ENCODE data around the gene ASCL4. TPM values are rescaled to one million over a fixed set of nuclear protein-coding genes. Genes with fewer than 3 reads are reported as not detected.

Gene ASCL4
- total and polyA plus RNA-seq, 5 donors from 2014 or later: not detected

DNA sequence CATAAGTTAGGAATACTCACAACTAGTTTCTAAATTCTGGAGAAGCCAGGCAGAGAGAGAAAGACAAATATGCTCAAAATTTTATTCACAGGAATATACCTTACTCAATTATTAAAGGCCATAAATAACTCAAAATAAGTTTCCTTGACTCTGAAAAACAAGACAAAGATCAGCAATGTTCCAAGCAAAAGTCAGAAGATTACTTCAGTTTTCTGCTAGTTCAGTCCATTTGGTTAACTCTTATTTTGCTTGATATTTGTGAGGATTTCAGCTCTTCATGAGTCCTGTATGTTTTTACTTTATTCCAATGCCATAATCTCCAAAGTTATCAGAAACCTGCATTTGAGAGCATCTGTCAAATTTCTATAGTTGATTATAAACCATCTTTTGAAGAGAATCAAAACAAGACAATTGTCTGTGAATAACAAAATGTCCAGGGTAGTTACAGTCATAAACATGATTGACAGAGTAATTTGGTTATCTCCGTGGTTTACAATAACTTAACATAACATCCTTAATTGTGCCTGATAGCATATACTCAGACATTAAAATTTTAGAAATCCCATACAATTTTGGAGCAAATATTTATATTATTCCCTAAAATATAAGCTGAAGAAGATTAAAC, 17.1 kb downstream of the ASCL4 start:
- H3K4me3 Mint-ChIP-seq: no peak overlapping the region
- Histone ChIP-seq H3K36me3 (ENCODE audit: control insufficient read depth, insufficient read depth, low read length) (no peaks in the 10 kb centered on the region), H3K27ac (ENCODE audit: insufficient read depth, low read length, poor library complexity, severe bottlenecking) (no peak overlapping the region), H3K4me1 (ENCODE audit: control insufficient read depth, insufficient read depth, low read length, poor library complexity, severe bottlenecking) (no peaks in the 10 kb centered on the region), H3K9me3 (ENCODE audit: control insufficient read depth in 2 of 2, low read length in 2 of 2) (no peaks in the 10 kb centered on the region), H3K27me3 (ENCODE audit: control insufficient read depth, insufficient read depth, low read length) (peaks cover 9% of the 10 kb centered on the region), H3K4me3 (ENCODE audit: low read depth, low read length) (no peak overlapping the region)
- peaks cover 0 to 13% (median 3%) of the 10 kb centered on the region in 7 donors for H3K9me3 Mint-ChIP-seq
- H3K4me1 Mint-ChIP-seq: no peaks in the 10 kb centered on the region
- H3K27ac Mint-ChIP-seq: no peak overlapping the region
- peaks cover 24% of the 10 kb centered on the region for H3K27me3 Mint-ChIP-seq
- no peaks in the 10 kb centered on the region for H3K36me3 Mint-ChIP-seq
- no peak for ATAC-seq (ENCODE audit: low read depth in 2 of 2)
- no peak for DNase-seq

DNA sequence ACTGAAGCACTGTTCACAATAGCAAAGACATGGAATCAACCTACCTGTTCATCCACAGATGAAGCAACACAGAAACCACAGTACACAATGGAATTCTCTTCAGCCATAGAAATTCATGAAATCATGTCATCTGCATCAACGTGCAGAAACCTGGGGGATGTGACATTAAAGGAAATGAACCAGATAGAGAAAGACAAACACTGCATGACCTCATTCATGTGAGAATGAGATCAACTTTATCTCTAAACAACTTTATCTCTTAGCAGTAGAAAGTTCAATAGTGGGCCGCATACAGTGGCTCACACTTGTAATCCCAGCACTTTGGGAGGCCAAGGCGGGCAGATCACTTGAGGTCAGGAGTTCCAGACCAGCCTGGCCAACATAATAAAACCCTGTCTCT, 19.9 kb downstream of the ASCL4 start:
- Mint-ChIP-seq H3K9me3 (peaks cover 0 to 13% (median 3%) of the 10 kb centered on the region in 7 donors), H3K27me3 (peaks cover 23% of the 10 kb centered on the region), H3K27ac (no peak overlapping the region), H3K36me3 (no peaks in the 10 kb centered on the region), H3K4me1 (no peaks in the 10 kb centered on the region), H3K4me3 (no peak overlapping the region)
- no peak for DNase-seq
- no peak overlapping the region for H3K4me3 ChIP-seq (ENCODE audit: low read depth, low read length)
- no peaks in the 10 kb centered on the region for H3K4me1 ChIP-seq (ENCODE audit: control insufficient read depth, insufficient read depth, low read length, poor library complexity, severe bottlenecking)
- ATAC-seq (ENCODE audit: low read depth in 2 of 2): no peak
- H3K27me3 ChIP-seq (ENCODE audit: control insufficient read depth, insufficient read depth, low read length): peaks cover 12% of the 10 kb centered on the region
- no peaks in the 10 kb centered on the region for H3K36me3 ChIP-seq (ENCODE audit: control insufficient read depth, insufficient read depth, low read length)
- H3K9me3 ChIP-seq (ENCODE audit: control insufficient read depth in 2 of 2, low read length in 2 of 2): no peaks in the 10 kb centered on the region
- H3K27ac ChIP-seq (ENCODE audit: insufficient read depth, low read length, poor library complexity, severe bottlenecking): no peak overlapping the region

DNA sequence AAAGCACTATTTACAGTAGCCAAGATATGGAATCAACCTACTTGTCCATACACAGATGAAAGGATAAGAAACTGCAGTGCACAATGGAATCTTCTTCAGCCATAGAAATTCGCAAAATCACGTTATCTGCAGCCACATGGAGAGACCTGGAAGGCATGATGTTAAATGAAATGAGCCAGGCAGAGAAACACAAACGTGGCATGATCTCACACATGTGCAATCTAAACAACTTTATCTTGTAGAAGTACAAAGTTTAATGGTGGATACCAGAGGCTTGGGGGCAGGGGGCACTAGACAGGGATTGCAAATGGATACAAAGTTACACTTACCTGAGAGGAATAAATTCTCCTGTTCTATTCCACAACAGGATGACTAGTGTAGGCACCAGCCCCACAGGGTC, 24.1 kb downstream of the ASCL4 start:
- Mint-ChIP-seq H3K27ac (no peak overlapping the region), H3K27me3 (peaks cover 23% of the 10 kb centered on the region), H3K4me1 (no peaks in the 10 kb centered on the region), H3K9me3 (peaks cover 0 to 3% (median 0%) of the 10 kb centered on the region in 7 donors), H3K36me3 (no peaks in the 10 kb centered on the region), H3K4me3 (no peak overlapping the region)
- Histone ChIP-seq H3K4me1 (ENCODE audit: control insufficient read depth, insufficient read depth, low read length, poor library complexity, severe bottlenecking) (no peaks in the 10 kb centered on the region), H3K36me3 (ENCODE audit: control insufficient read depth, insufficient read depth, low read length) (no peaks in the 10 kb centered on the region), H3K4me3 (ENCODE audit: low read depth, low read length) (no peak overlapping the region), H3K9me3 (ENCODE audit: control insufficient read depth in 2 of 2, low read length in 2 of 2) (no peaks in the 10 kb centered on the region), H3K27me3 (ENCODE audit: control insufficient read depth, insufficient read depth, low read length) (peaks cover 12% of the 10 kb centered on the region), H3K27ac (ENCODE audit: insufficient read depth, low read length, poor library complexity, severe bottlenecking) (no peak overlapping the region)
- ATAC-seq (ENCODE audit: low read depth in 2 of 2): no peak
- no peak for DNase-seq

GRCh38 chr12:107801150-107801549, 26.6 kb downstream of the ASCL4 start:
- no peaks in the 10 kb centered on the region for H3K4me1 Mint-ChIP-seq
- DNase-seq (no peak), ATAC-seq (ENCODE audit: low read depth in 2 of 2) (no peak)
- Histone ChIP-seq H3K27ac (ENCODE audit: insufficient read depth, low read length, poor library complexity, severe bottlenecking) (no peak overlapping the region), H3K36me3 (ENCODE audit: control insufficient read depth, insufficient read depth, low read length) (no peaks in the 10 kb centered on the region), H3K4me3 (ENCODE audit: low read depth, low read length) (no peak overlapping the region), H3K4me1 (ENCODE audit: control insufficient read depth, insufficient read depth, low read length, poor library complexity, severe bottlenecking) (no peaks in the 10 kb centered on the region), H3K27me3 (ENCODE audit: control insufficient read depth, insufficient read depth, low read length) (peaks cover 5% of the 10 kb centered on the region), H3K9me3 (ENCODE audit: control insufficient read depth in 2 of 2, low read length in 2 of 2) (no peaks in the 10 kb centered on the region)
- no peak overlapping the region for H3K27ac Mint-ChIP-seq
- H3K27me3 Mint-ChIP-seq: peaks cover 31% of the 10 kb centered on the region
- no peaks in the 10 kb centered on the region for H3K36me3 Mint-ChIP-seq
- no peak overlapping the region for H3K4me3 Mint-ChIP-seq
- H3K9me3 Mint-ChIP-seq: peaks cover 0 to 2% (median 0%) of the 10 kb centered on the region in 7 donors

DNA sequence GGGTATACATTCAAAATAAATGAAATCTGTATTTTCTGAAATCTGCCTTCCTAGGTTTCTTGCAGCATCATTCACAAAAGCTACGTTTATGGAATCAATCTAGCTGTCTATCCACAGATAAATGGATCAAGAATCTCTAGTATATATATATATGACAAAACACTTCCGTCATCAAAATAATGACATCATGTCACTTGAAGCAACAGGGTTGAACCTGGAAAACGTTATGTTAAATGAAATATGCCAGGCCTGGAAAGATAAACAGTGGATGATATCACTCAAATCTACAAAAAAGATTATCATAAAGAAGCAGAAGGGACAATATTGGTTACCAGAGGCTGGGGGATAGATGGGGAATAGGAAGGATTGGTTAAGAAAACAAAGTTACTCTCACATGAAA, 28.6 kb downstream of the ASCL4 start:
- DNase-seq (no peak), ATAC-seq (ENCODE audit: low read depth in 2 of 2) (no peak)
- no peaks in the 10 kb centered on the region for H3K36me3 ChIP-seq (ENCODE audit: control insufficient read depth, insufficient read depth, low read length)
- no peaks in the 10 kb centered on the region for H3K36me3 Mint-ChIP-seq
- H3K27ac Mint-ChIP-seq: no peak overlapping the region
- no peak overlapping the region for H3K4me3 ChIP-seq (ENCODE audit: low read depth, low read length)
- H3K9me3 Mint-ChIP-seq: no peaks in the 10 kb centered on the region
- no peak overlapping the region for H3K4me3 Mint-ChIP-seq
- no peaks in the 10 kb centered on the region for H3K4me1 Mint-ChIP-seq
- no peaks in the 10 kb centered on the region for H3K4me1 ChIP-seq (ENCODE audit: control insufficient read depth, insufficient read depth, low read length, poor library complexity, severe bottlenecking)
- peaks cover 25% of the 10 kb centered on the region for H3K27me3 Mint-ChIP-seq
- no peaks in the 10 kb centered on the region for H3K9me3 ChIP-seq (ENCODE audit: control insufficient read depth in 2 of 2, low read length in 2 of 2)
- no peaks in the 10 kb centered on the region for H3K27me3 ChIP-seq (ENCODE audit: control insufficient read depth, insufficient read depth, low read length)
- H3K27ac ChIP-seq (ENCODE audit: insufficient read depth, low read length, poor library complexity, severe bottlenecking): no peak overlapping the region

GRCh38 chr12:107805488-107806180, 31.1 kb downstream of the ASCL4 start:
- Mint-ChIP-seq H3K9me3 (no peaks in the 10 kb centered on the region), H3K36me3 (no peaks in the 10 kb centered on the region), H3K27ac (no peak overlapping the region), H3K27me3 (peaks cover 22% of the 10 kb centered on the region), H3K4me1 (no peaks in the 10 kb centered on the region), H3K4me3 (no peak overlapping the region)
- H3K36me3 ChIP-seq (ENCODE audit: control insufficient read depth, insufficient read depth, low read length): no peaks in the 10 kb centered on the region
- H3K4me1 ChIP-seq (ENCODE audit: control insufficient read depth, insufficient read depth, low read length, poor library complexity, severe bottlenecking): no peaks in the 10 kb centered on the region
- no peak overlapping the region for H3K4me3 ChIP-seq (ENCODE audit: low read depth, low read length)
- ATAC-seq (ENCODE audit: low read depth in 2 of 2) (no peak), DNase-seq (no peak)
- no peak overlapping the region for H3K27ac ChIP-seq (ENCODE audit: insufficient read depth, low read length, poor library complexity, severe bottlenecking)
- H3K27me3 ChIP-seq (ENCODE audit: control insufficient read depth, insufficient read depth, low read length): no peaks in the 10 kb centered on the region
- no peaks in the 10 kb centered on the region for H3K9me3 ChIP-seq (ENCODE audit: control insufficient read depth in 2 of 2, low read length in 2 of 2)

GRCh38 chr12:107807471-107808150, 33.1 kb downstream of the ASCL4 start:
- Mint-ChIP-seq H3K9me3 (peaks cover 0 to under 1% (median 0%) of the 10 kb centered on the region in 7 donors), H3K36me3 (no peaks in the 10 kb centered on the region), H3K4me3 (no peak overlapping the region), H3K27me3 (peaks cover 9% of the 10 kb centered on the region), H3K27ac (no peak overlapping the region), H3K4me1 (no peaks in the 10 kb centered on the region)
- Histone ChIP-seq H3K4me1 (ENCODE audit: control insufficient read depth, insufficient read depth, low read length, poor library complexity, severe bottlenecking) (no peaks in the 10 kb centered on the region), H3K4me3 (ENCODE audit: low read depth, low read length) (no peak overlapping the region), H3K36me3 (ENCODE audit: control insufficient read depth, insufficient read depth, low read length) (no peaks in the 10 kb centered on the region), H3K27me3 (ENCODE audit: control insufficient read depth, insufficient read depth, low read length) (no peaks in the 10 kb centered on the region), H3K9me3 (ENCODE audit: control insufficient read depth in 2 of 2, low read length in 2 of 2) (no peaks in the 10 kb centered on the region), H3K27ac (ENCODE audit: insufficient read depth, low read length, poor library complexity, severe bottlenecking) (no peak overlapping the region)
- ATAC-seq (ENCODE audit: low read depth in 2 of 2): no peak
- DNase-seq: no peak

Measured in CD4-positive, CD25-positive, alpha-beta regulatory T cell (primary cell).